C4-2B (cell line): ENCODE measurements around the gene FOXN3.

Source experiments
- CTCF ChIP-seq: fragments of 450-650 bp; conservative IDR thresholded peaks from 2 replicates; pipeline ENCODE4 v1.5.1; 2017; ENCODE audit warnings: mild to moderate bottlenecking
- ZFX ChIP-seq: fragments of 450-650 bp; IDR thresholded peaks from 2 replicates; pipeline ENCODE4 v1.6.1; 2017

- no peak for TF ChIP-seq CTCF
- no peak for TF ChIP-seq ZFX
These were observed 150.3 kb downstream of the FOXN3 start for GRCh38 chr14:89266754-89267153.
